CD4-positive, alpha-beta T cell (primary cell): ENCODE measurements around the gene SLC16A9. TPM values are rescaled to one million over a fixed set of nuclear protein-coding genes. Genes with fewer than 3 reads are reported as not detected.

ENCODE experiments used
- ATAC-seq: fragments of 200-7000 bp; cut with Tn5 transposase; one replicate; pipeline ENCODE4 v1.10.0; 2022; ENCODE audit warnings: mild to moderate bottlenecking; ENCODE audit not compliant: poor library complexity
- CTCF ChIA-PET: fragments of 350-600 bp; sonication (Branson Sonifier 250); formaldehyde crosslinking; loops from one replicate; lab custom pipeline; 2021; ENCODE audit warnings: antibody characterized with exemption, inconsistent platforms; lab: Charles Lee
- POLR2A ChIA-PET: fragments of 350-600 bp; sonication (Branson Sonifier 250); formaldehyde crosslinking; loops from one replicate; lab custom pipeline; 2021; ENCODE audit warnings: antibody characterized with exemption, inconsistent platforms; lab: Charles Lee
- DNase-seq, 14 experiments: peaks; one replicate each; pipeline ENCODE4 v3.0.0-alpha.2; 2013 to 2020; ENCODE audit warnings: mixed read lengths in 2 of 14
- H3K27ac ChIP-seq, 2 donors: one replicate each; pipeline versions ENCODE4 v1.5.1 to v1.7.0; 2013; ENCODE audit warnings: low read length in 2 of 2, low read depth in 1 of 2, mild to moderate bottlenecking in 1 of 2
- H3K27me3 ChIP-seq, 2 experiments: 1 replicate in 1 of 2; 2 replicates in 1 of 2; pipeline versions ENCODE4 v1.6.1 to v1.7.0; 2013; ENCODE audit warnings: low read length in 2 of 2, control low read depth in 1 of 2, mild to moderate bottlenecking in 1 of 2, moderate library complexity in 1 of 2; ENCODE audit not compliant: insufficient read depth in 2 of 2, control insufficient read depth in 1 of 2
- H3K36me3 ChIP-seq: one replicate; pipeline ENCODE4 v1.6.1; 2013; ENCODE audit warnings: low read length, control low read depth; ENCODE audit not compliant: insufficient read depth
- H3K4me1 ChIP-seq: one replicate; pipeline ENCODE4 v1.6.1; 2013; ENCODE audit warnings: low read length, control low read depth; ENCODE audit not compliant: insufficient read depth
- H3K4me3 ChIP-seq: one replicate; pipeline ENCODE4 v1.5.1; 2013; ENCODE audit warnings: mild to moderate bottlenecking, low read length, moderate library complexity
- H3K9me3 ChIP-seq, 2 experiments: 1 replicate in 1 of 2; 2 replicates in 1 of 2; pipeline versions ENCODE4 v1.6.1 to v1.7.0; 2013; ENCODE audit warnings: low read length in 2 of 2, mild to moderate bottlenecking in 2 of 2, control low read depth in 1 of 2, moderate library complexity in 1 of 2; ENCODE audit not compliant: control insufficient read depth in 1 of 2, insufficient read depth in 1 of 2
- H3K27ac Mint-ChIP-seq: one replicate; pipeline ENCODE4 v1.8.0; 2020; ENCODE audit warnings: mixed read lengths
- H3K27me3 Mint-ChIP-seq: one replicate; pipeline ENCODE4 v1.8.0; 2021; ENCODE audit warnings: mixed read lengths
- H3K36me3 Mint-ChIP-seq: one replicate; pipeline ENCODE4 v1.8.0; 2021; ENCODE audit warnings: low read depth, mixed read lengths
- H3K4me1 Mint-ChIP-seq: one replicate; pipeline ENCODE4 v1.8.0; 2021; ENCODE audit warnings: low read depth, mixed read lengths
- H3K4me3 Mint-ChIP-seq: one replicate; pipeline ENCODE4 v1.8.0; 2020; ENCODE audit warnings: mild to moderate bottlenecking, mixed read lengths
- H3K9me3 Mint-ChIP-seq: one replicate; pipeline ENCODE4 v1.8.0; 2020; ENCODE audit warnings: mixed read lengths
- intact Hi-C, 2 experiments: fragments of 100-400 bp; cut with DNase I in 1 of 2; cut with micrococcal nuclease in 1 of 2; formaldehyde crosslinking; loops; one replicate each; pipeline versions ENCODE4 v1.15.1 to v1.9.0; 2023 to 2025; cut with DNase I, micrococcal nuclease
- total RNA-seq, 174 experiments: library from RNA in 2 of 174; stranded (reverse) in 2 of 174; gene quantifications; one replicate each; pipeline ENCODE4 v1.2.3 and lab custom pipeline; 2021 to 2026
- TF ChIP-seq, protein P1 (sequence below): fragments of 200-600 bp; IDR thresholded peaks from one replicate; pipeline ENCODE4 v1.8.0; 2022; ENCODE audit warnings: antibody characterized with exemption, mild to moderate bottlenecking

Gene SLC16A9
- total RNA-seq, 2 experiments from 2014 or later = not detected

- no peaks in the 10 kb centered on the region for H3K4me1 Mint-ChIP-seq
- DNase-seq (no peak), ATAC-seq (no peak)
- Histone ChIP-seq H3K27me3 (no peaks in the 10 kb centered on the region), H3K4me3 (no peak overlapping the region), H3K27ac (no peak overlapping the region), H3K36me3 (no peaks in the 10 kb centered on the region), H3K4me1 (no peaks in the 10 kb centered on the region), H3K9me3 (no peaks in the 10 kb centered on the region)
- CTCF ChIA-PET = no interaction called here
- TF ChIP-seq, protein P1, sequence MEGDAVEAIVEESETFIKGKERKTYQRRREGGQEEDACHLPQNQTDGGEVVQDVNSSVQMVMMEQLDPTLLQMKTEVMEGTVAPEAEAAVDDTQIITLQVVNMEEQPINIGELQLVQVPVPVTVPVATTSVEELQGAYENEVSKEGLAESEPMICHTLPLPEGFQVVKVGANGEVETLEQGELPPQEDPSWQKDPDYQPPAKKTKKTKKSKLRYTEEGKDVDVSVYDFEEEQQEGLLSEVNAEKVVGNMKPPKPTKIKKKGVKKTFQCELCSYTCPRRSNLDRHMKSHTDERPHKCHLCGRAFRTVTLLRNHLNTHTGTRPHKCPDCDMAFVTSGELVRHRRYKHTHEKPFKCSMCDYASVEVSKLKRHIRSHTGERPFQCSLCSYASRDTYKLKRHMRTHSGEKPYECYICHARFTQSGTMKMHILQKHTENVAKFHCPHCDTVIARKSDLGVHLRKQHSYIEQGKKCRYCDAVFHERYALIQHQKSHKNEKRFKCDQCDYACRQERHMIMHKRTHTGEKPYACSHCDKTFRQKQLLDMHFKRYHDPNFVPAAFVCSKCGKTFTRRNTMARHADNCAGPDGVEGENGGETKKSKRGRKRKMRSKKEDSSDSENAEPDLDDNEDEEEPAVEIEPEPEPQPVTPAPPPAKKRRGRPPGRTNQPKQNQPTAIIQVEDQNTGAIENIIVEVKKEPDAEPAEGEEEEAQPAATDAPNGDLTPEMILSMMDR = no peak
- no peaks in the 10 kb centered on the region for H3K9me3 Mint-ChIP-seq
- H3K36me3 Mint-ChIP-seq = no peaks in the 10 kb centered on the region
- H3K4me3 Mint-ChIP-seq = no peak overlapping the region
- POLR2A ChIA-PET = no interaction called here
- no peaks in the 10 kb centered on the region for H3K27me3 Mint-ChIP-seq
- intact Hi-C loops = no loop called here
- H3K27ac Mint-ChIP-seq = no peak overlapping the region
Observed at GRCh38 chr10:59678884-59679301, 30.8 kb downstream of the SLC16A9 start.

GRCh38 chr10:59677253-59677831 is 32.3 kb downstream of the SLC16A9 start:
- H3K36me3 ChIP-seq = no peaks in the 10 kb centered on the region
- Mint-ChIP-seq H3K27ac (no peak overlapping the region), H3K27me3 (no peaks in the 10 kb centered on the region), H3K36me3 (no peaks in the 10 kb centered on the region), H3K4me3 (no peak overlapping the region), H3K4me1 (no peaks in the 10 kb centered on the region), H3K9me3 (no peaks in the 10 kb centered on the region)
- no peak overlapping the region for H3K4me3 ChIP-seq
- POLR2A ChIA-PET = no interaction called here
- DNase-seq = no peak
- no peaks in the 10 kb centered on the region for H3K4me1 ChIP-seq
- CTCF ChIA-PET = no interaction called here
- TF ChIP-seq, protein P1 = no peak
- H3K9me3 ChIP-seq = no peaks in the 10 kb centered on the region
- no peak overlapping the region for H3K27ac ChIP-seq
- intact Hi-C loops = no loop called here
- H3K27me3 ChIP-seq = no peaks in the 10 kb centered on the region
- ATAC-seq = no peak

- ChIA-PET CTCF (interaction anchor here (0.9 kb wide), 1 partner anchor 176 kb away, joined by 3 read pairs; no protein-coding TSS in a partner anchor), POLR2A (no interaction called here)
- no peaks in the 10 kb centered on the region for H3K27me3 ChIP-seq
- TF ChIP-seq, protein P1 = no peak
- no peaks in the 10 kb centered on the region for H3K4me1 Mint-ChIP-seq
- H3K4me3 ChIP-seq = no peak overlapping the region
- no peaks in the 10 kb centered on the region for H3K4me1 ChIP-seq
- H3K36me3 ChIP-seq = no peaks in the 10 kb centered on the region
- H3K27me3 Mint-ChIP-seq = no peaks in the 10 kb centered on the region
- no peaks in the 10 kb centered on the region for H3K9me3 ChIP-seq
- H3K27ac ChIP-seq = no peak overlapping the region
- H3K36me3 Mint-ChIP-seq = no peaks in the 10 kb centered on the region
- no peak overlapping the region for H3K27ac Mint-ChIP-seq
- ATAC-seq = no peak
- no peaks in the 10 kb centered on the region for H3K9me3 Mint-ChIP-seq
- H3K4me3 Mint-ChIP-seq = no peak overlapping the region
- no peak for DNase-seq
- intact Hi-C loops = no loop called here
Observed at GRCh38 chr10:59675812-59676211, 33.8 kb downstream of the SLC16A9 start.
